ENCODE measurements around the gene TNIK. TPM values are rescaled to one million over a fixed set of nuclear protein-coding genes. Genes with fewer than 3 reads are reported as not detected.

TNIK gene
- total and polyA plus RNA-seq, 12 donors = 9.3 to 51.9 (median 35.1) TPM

DNA sequence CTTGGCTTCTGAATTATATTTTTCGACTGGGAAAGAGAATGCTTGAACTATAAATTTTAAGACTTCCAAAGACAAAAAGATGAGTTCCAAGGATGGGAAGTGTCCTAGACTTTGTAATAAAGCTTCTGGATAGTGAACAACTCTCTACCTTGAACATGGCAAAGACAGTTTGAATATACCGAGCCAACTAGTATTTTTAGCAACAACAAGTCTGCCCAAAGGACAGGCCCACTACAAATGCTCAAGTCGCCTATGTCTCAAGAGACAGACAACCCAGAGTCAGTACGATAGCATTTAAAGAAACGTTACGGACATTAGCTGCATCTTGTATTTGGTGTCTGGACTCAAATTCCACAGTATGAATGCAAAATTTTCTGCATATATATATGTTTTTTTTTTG lies 258.4 kb downstream of the TNIK start:
- intact Hi-C loops (cut with DNase I) = no loop called here
- no peak for DNase-seq
- WGBS, 2 donors = 32 to 44% methylated on average over 6 of the region's 6 CpGs
- Histone ChIP-seq H3K4me1 (peaks cover 0 to 25% (median 10%) of the 10 kb centered on the region in 9 donors), H3K36me3 (no peaks in the 10 kb centered on the region), H3K4me3 (no peak overlapping the region), H3K27me3 (no peaks in the 10 kb centered on the region), H3K27ac (peak overlapping the region in 1 of 10 donors; percentile 6), H3K9me3 (peaks cover 0 to 6% (median 0%) of the 10 kb centered on the region in 11 donors)
- TF ChIP-seq CTCF (IDR thresholded peaks at IDR 0.05) = no peak
- ATAC-seq = peak in 4 of 8 donors; percentile 47 to 66 (median 56)

DNA sequence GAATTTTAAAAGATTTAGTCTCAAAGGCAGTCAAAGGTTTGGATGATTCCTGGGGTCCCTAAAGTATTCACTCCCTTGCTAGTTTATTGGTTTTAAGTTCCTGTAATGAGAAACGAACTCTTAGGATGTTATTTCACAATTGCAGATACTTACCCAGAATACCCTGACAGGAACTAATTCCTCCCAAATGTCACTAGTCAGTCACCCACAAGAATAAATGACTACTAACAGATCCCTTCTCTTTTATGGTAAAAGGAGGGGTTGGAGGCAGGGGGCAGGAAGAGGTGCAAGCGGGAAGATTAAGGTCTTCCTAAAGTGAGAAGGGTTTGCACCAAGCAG lies 259.5 kb downstream of the TNIK start:
- Histone ChIP-seq H3K36me3 (no peaks in the 10 kb centered on the region), H3K9me3 (peaks cover 0 to 4% (median 0%) of the 10 kb centered on the region in 11 donors), H3K27ac (no peak overlapping the region), H3K27me3 (no peaks in the 10 kb centered on the region), H3K4me3 (no peak overlapping the region), H3K4me1 (peaks cover 0 to 25% (median 10%) of the 10 kb centered on the region in 9 donors)
- DNase-seq (no peak), ATAC-seq (no peak)
- intact Hi-C loops (cut with DNase I) = no loop called here
- no peak for TF ChIP-seq CTCF (IDR thresholded peaks at IDR 0.05)
- WGBS, 2 donors = 75 to 92% methylated on average over 2 of the region's 2 CpGs

GRCh38 chr3:171200052-171200749 lies 260.0 kb downstream of the TNIK start:
- intact Hi-C loops (cut with DNase I) = no loop called here
- no peak overlapping the region for H3K27ac ChIP-seq
- TF ChIP-seq CTCF (IDR thresholded peaks at IDR 0.05) = no peak
- H3K27me3 ChIP-seq = no peaks in the 10 kb centered on the region
- DNase-seq (no peak), ATAC-seq (no peak)
- H3K36me3 ChIP-seq = no peaks in the 10 kb centered on the region
- H3K4me1 ChIP-seq = peaks cover 0 to 25% (median 10%) of the 10 kb centered on the region in 9 donors
- H3K9me3 ChIP-seq = peaks cover 0 to 3% (median 0%) of the 10 kb centered on the region in 11 donors
- no peak overlapping the region for H3K4me3 ChIP-seq
- 66 to 85% methylated on average over 3 of the region's 3 CpGs for WGBS, 2 donors

DNA sequence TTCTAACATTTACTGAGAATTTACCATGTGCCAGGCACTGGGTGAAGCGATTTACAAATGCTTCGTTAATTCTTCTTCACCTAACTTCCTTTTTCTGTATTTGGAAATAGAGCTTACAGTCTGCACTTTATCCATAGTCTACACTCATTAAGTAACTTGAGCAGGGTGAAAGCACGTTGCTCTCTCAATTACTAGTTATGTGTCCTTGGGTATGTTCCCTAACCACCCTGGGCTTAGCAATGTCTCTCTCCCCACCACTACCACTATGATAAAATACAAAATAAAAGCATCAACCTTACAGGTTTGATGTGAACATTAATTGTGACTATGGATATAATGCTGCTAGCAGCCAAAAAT lies 260.8 kb downstream of the TNIK start:
- intact Hi-C loops (cut with DNase I) = loop anchor here in 3 of 10 donors (10.0 kb wide), 2 partner anchors 115 to 365 kb away; no protein-coding TSS in a partner anchor
- H3K9me3 ChIP-seq = peaks cover 0 to 3% (median 0%) of the 10 kb centered on the region in 11 donors
- H3K27me3 ChIP-seq = no peaks in the 10 kb centered on the region
- TF ChIP-seq CTCF (IDR thresholded peaks at IDR 0.05) = no peak
- DNase-seq = no peak
- H3K36me3 ChIP-seq = no peaks in the 10 kb centered on the region
- peaks cover 0 to 25% (median 10%) of the 10 kb centered on the region in 9 donors for H3K4me1 ChIP-seq
- no peak for ATAC-seq
- peak overlapping the region in 1 of 10 donors; percentile 6 for H3K27ac ChIP-seq
- WGBS, 2 donors = 73 to 77% methylated on average over 3 of the region's 3 CpGs
- no peak overlapping the region for H3K4me3 ChIP-seq
